Activated naive CD4-positive, alpha-beta T cell (primary cell): ENCODE data around the gene SMIM8.

Source experiments
- DNase-seq, 4 experiments: peaks; one replicate each; lab custom pipeline; 2025; lab: John Stamatoyannopoulos, UW

Gene SMIM8

GRCh38 chr6:87391334-87391733 is 68.9 kb downstream of the SMIM8 start:
- DNase-seq: no peak
